A549 (cell line): ENCODE results near the gene NPAS1. TPM values are rescaled to one million over a fixed set of nuclear protein-coding genes. Genes with fewer than 3 reads are reported as not detected.

Source experiments
- ATAC-seq, 2 experiments: fragments of 200-7000 bp in 1 of 2; fragments of >200 bp in 1 of 2; cut with Nextera tagmentation in 1 of 2; cut with Tn5 transposase in 1 of 2; 3 replicates each; pipeline versions ENCODE4 v1.8.0 to v1.9.1; 2018 to 2020; ENCODE audit warnings: mild to moderate bottlenecking in 1 of 2, moderate library complexity in 1 of 2
- CTCF ChIA-PET: fragments of 300-600 bp; sonication (Branson Sonifier 250); formaldehyde crosslinking; extraction: SDS; loops from one replicate; lab custom pipeline; 2021; ENCODE audit warnings: antibody characterized with exemption, inconsistent platforms; lab: Yijun Ruan, JAX
- POLR2A ChIA-PET: fragments of 350-600 bp; formaldehyde crosslinking; extraction: SDS; loops from one replicate; lab custom pipeline; 2021; ENCODE audit warnings: antibody characterized with exemption, inconsistent platforms; lab: Yijun Ruan, JAX
- DNase-seq, 2 experiments: peaks; one replicate each; pipeline versions ENCODE4 v3.0.0 to v3.0.0-alpha.2; 2011 to 2016; ENCODE audit warnings: low read depth in 1 of 2, low spot score in 1 of 2
- FAIRE-seq: peaks from 2 replicates; lab custom pipeline; 2011; peaks lifted over from hg19 to GRCh38; lab: Jason Lieb, UNC
- H3K27ac ChIP-seq, 2 experiments: fragments of >200 bp; sonication (Bioruptor Twin); formaldehyde crosslinking; 3 replicates each; pipeline ENCODE4 v1.5.1; 2016 to 2017
- H3K4me1 ChIP-seq: fragments of >200 bp; sonication (Bioruptor Twin); formaldehyde crosslinking; 3 replicates; pipeline ENCODE4 v1.6.1; 2016
- H3K4me2 ChIP-seq: fragments of >200 bp; sonication (Bioruptor Twin); formaldehyde crosslinking; 3 replicates; pipeline ENCODE4 v1.6.1; 2016
- H3K4me3 ChIP-seq: fragments of >200 bp; sonication (Bioruptor Twin); formaldehyde crosslinking; 3 replicates; pipeline ENCODE4 v1.5.1; 2016
- H3K9me3 ChIP-seq: fragments of >200 bp; sonication (Bioruptor Twin); formaldehyde crosslinking; 3 replicates; pipeline ENCODE4 v1.6.1; 2016
- CBX2 ChIP-seq: fragments of 200-600 bp; sonication (generic); IDR thresholded peaks from 2 replicates; pipeline ENCODE4 v1.6.1; 2016; ENCODE audit warnings: low read depth, mild to moderate bottlenecking, borderline replicate concordance
- CHD2 ChIP-seq: fragments of 150-350 bp; IDR thresholded peaks from 2 replicates; pipeline ENCODE4 v1.6.1; 2014; ENCODE audit warnings: low read length; ENCODE audit not compliant: partially characterized antibody
- CHD4 ChIP-seq: fragments of 200-600 bp; sonication (generic); IDR thresholded peaks from 2 replicates; pipeline ENCODE4 v1.6.1; 2016; ENCODE audit warnings: antibody characterized with exemption, mild to moderate bottlenecking, borderline replicate concordance
- EHF ChIP-seq: fragments of 250-450 bp; sonication (Bioruptor Pico); IDR thresholded peaks from 2 replicates; pipeline ENCODE4 v1.5.0; 2020; ENCODE audit warnings: mild to moderate bottlenecking
- EHMT2 ChIP-seq: fragments of 200-600 bp; sonication (generic); IDR thresholded peaks from 2 replicates; pipeline ENCODE4 v1.6.1; 2016; ENCODE audit warnings: antibody characterized with exemption, low read depth, mild to moderate bottlenecking, moderate library complexity
- EP300 ChIP-seq, 2 experiments: fragments of >200 bp; sonication (Bioruptor Twin); formaldehyde crosslinking; IDR thresholded peaks; 2 replicates in 1 of 2; 3 replicates in 1 of 2; pipeline ENCODE4 v1.6.1; 2016 to 2017
- FOSB ChIP-seq: fragments of 250-450 bp; sonication (Bioruptor Pico); IDR thresholded peaks from 2 replicates; pipeline ENCODE4 v1.5.0; 2020; ENCODE audit warnings: mild to moderate bottlenecking, moderate library complexity
- FOXS1 ChIP-seq: fragments of 250-450 bp; sonication (Bioruptor Pico); IDR thresholded peaks from 2 replicates; pipeline ENCODE4 v1.5.0; 2020; ENCODE audit warnings: mild to moderate bottlenecking, moderate library complexity
- GATA3 ChIP-seq: IDR thresholded peaks from 2 replicates; pipeline ENCODE4 v1.6.1; 2012; ENCODE audit warnings: borderline replicate concordance
- HOXB13 ChIP-seq: fragments of 250-450 bp; sonication (Bioruptor Pico); IDR thresholded peaks from 2 replicates; pipeline ENCODE4 v1.5.0; 2020; ENCODE audit warnings: low read depth, mild to moderate bottlenecking, moderate library complexity
- JUN ChIP-seq, 2 experiments: fragments of >200 bp; sonication (Bioruptor Twin); formaldehyde crosslinking; IDR thresholded peaks; 2 replicates in 1 of 2; 3 replicates in 1 of 2; pipeline ENCODE4 v1.6.1; 2016 to 2017
- JUNB ChIP-seq: fragments of >200 bp; sonication (Bioruptor Twin); formaldehyde crosslinking; IDR thresholded peaks from 2 replicates; pipeline ENCODE4 v1.6.1; 2016
- KDM5A ChIP-seq: fragments of 200-600 bp; sonication (generic); IDR thresholded peaks from 2 replicates; pipeline ENCODE4 v1.6.1; 2016; ENCODE audit warnings: antibody characterized with exemption, mild to moderate bottlenecking
- MAFK ChIP-seq: fragments of 450-650 bp; IDR thresholded peaks from 2 replicates; pipeline ENCODE4 v1.6.1; 2014; ENCODE audit not compliant: partially characterized antibody
- MYC ChIP-seq: IDR thresholded peaks from 2 replicates; pipeline ENCODE4 v1.6.1; 2012; ENCODE audit warnings: mild to moderate bottlenecking, inconsistent platforms, low read length, improper control_type of control experiment, borderline replicate concordance
- NFE2L2 ChIP-seq: fragments of 150-350 bp; conservative IDR thresholded peaks from 2 replicates; pipeline ENCODE4 v1.6.1; 2014; ENCODE audit warnings: low read length
- NPAS2 ChIP-seq: fragments of 250-450 bp; sonication (Bioruptor Pico); IDR thresholded peaks from 2 replicates; pipeline ENCODE4 v1.8.0; 2022; ENCODE audit warnings: mild to moderate bottlenecking, moderate library complexity, borderline replicate concordance
- PBX3 ChIP-seq: IDR thresholded peaks from 2 replicates; pipeline ENCODE4 v1.6.1; 2012
- PHF8 ChIP-seq: fragments of 200-600 bp; sonication (generic); IDR thresholded peaks from 2 replicates; pipeline ENCODE4 v1.6.1; 2016; ENCODE audit warnings: low read depth, mild to moderate bottlenecking, antibody characterized with exemption, moderate library complexity, borderline replicate concordance
- POLR2A ChIP-seq: IDR thresholded peaks from 2 replicates; pipeline ENCODE4 v1.6.1; 2012; ENCODE audit warnings: mild to moderate bottlenecking, low read length
- POLR2AphosphoS2 ChIP-seq: conservative IDR thresholded peaks from 2 replicates; pipeline ENCODE4 v1.6.1; 2012; ENCODE audit warnings: low read length, improper control_type of control experiment, inconsistent platforms
- RCOR1 ChIP-seq: fragments of 150-350 bp; IDR thresholded peaks from 2 replicates; pipeline ENCODE4 v1.6.1; 2014; ENCODE audit warnings: antibody characterized with exemption, low read length, low read depth
- RNF2 ChIP-seq: fragments of 200-600 bp; sonication (generic); IDR thresholded peaks from 2 replicates; pipeline ENCODE4 v1.6.1; 2016; ENCODE audit warnings: low read depth, mild to moderate bottlenecking, antibody characterized with exemption, moderate library complexity, borderline replicate concordance
- SMC3 ChIP-seq: fragments of >200 bp; sonication (Bioruptor Twin); formaldehyde crosslinking; IDR thresholded peaks from 3 replicates; pipeline ENCODE4 v1.6.1; 2018; ENCODE audit warnings: inconsistent platforms
- ZFP36 ChIP-seq: fragments of 450-650 bp; IDR thresholded peaks from 2 replicates; pipeline ENCODE4 v1.6.1; 2014; ENCODE audit warnings: borderline replicate concordance; ENCODE audit not compliant: partially characterized antibody
- ZNF302 ChIP-seq: fragments of 250-450 bp; sonication (Bioruptor Pico); IDR thresholded peaks from 2 replicates; pipeline ENCODE4 v1.9.0; 2021; ENCODE audit warnings: inconsistent platforms, mild to moderate bottlenecking, moderate library complexity
- ZSCAN20 ChIP-seq: fragments of 250-450 bp; sonication (Bioruptor Pico); IDR thresholded peaks from 2 replicates; pipeline ENCODE4 v1.8.0; 2022; ENCODE audit warnings: mild to moderate bottlenecking, moderate library complexity
- WGBS: methylation state at CpG from one replicate; pipeline ENCODE4 v1.1.6; 2017; ENCODE audit errors: missing lambda C conversion rate; 5-methylcytosine and 5-hydroxymethylcytosine counted together
- polyA plus RNA-seq, 4 experiments: library from polyadenylated mRNA; depleted of rRNA in 3 of 4; stranded (reverse); fragments of >200 nt; fragmentation: RNase III in 1 of 4; extraction: RNeasy Plus Mini Kit Qiagen cat#74134 plus additional on column Dnase treatment in 1 of 4; gene quantifications; 2 replicates in 3 of 4; 3 replicates in 1 of 4; pipeline ENCODE4 v1.2.3, GENCODE V29; 2011 to 2017
- TF ChIP-seq, protein P1 (sequence below): fragments of 450-650 bp; IDR thresholded peaks from 2 replicates; pipeline ENCODE4 v1.6.1; 2014; ENCODE audit warnings: antibody characterized with exemption
- TF ChIP-seq, protein P2 (sequence below): fragments of >200 bp; sonication (Bioruptor Twin); formaldehyde crosslinking; IDR thresholded peaks from 2 replicates; pipeline ENCODE4 v1.6.1; 2016

Gene NPAS1
- polyA plus RNA-seq, 2 of the 4 experiments (the other 2 are of a cell fraction) = 1.5 to 2.3 TPM

DNA sequence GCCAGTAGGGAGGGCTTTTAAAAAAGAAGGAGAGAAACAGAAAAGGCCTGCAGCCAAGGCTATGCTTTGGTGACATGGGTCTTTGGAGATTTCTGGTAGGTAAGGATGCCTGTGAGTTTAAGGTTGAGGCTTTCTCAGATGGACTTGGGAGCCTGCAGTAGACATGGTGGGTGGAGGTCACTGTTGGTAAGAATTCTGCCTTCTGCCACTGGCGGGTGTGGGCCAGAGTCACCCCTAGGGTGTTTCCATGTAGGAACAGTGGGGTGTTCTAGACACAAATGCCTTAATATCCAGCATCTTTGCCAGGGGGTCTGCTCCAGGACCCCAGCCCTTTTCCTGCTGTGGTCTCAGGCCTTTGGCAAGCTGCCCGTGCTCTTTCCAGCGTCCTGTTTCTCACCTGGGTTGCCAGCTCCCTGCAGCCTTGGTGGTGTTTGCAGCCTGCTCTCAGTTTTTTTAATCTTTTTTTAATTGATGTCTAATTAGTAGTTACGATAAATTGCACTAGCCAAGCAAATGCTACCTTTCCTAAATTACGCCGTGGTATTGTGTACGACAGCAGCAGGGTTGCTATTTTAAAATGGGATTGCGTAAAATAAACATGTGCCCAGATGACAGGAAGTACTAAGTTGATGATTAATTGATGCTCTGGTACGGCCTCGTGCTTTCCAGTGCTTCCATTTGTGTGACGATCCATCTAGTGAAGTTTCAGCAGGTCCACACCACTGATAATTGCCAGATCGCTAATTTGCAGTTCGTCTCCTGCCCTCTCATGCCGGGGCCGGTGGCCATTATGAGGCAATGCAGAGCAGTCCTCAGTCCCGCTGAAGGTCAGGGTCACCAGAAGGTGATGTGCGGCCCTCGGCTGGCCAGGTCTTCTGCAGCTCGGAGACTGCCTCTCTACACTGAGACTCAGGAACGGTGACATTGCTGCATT is 35.3 kb upstream of the NPAS1 start (continued):
- TF ChIP-seq, protein P1, sequence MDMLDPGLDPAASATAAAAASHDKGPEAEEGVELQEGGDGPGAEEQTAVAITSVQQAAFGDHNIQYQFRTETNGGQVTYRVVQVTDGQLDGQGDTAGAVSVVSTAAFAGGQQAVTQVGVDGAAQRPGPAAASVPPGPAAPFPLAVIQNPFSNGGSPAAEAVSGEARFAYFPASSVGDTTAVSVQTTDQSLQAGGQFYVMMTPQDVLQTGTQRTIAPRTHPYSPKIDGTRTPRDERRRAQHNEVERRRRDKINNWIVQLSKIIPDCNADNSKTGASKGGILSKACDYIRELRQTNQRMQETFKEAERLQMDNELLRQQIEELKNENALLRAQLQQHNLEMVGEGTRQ = peak; percentile 50; the same call in 1 of the 2 replicates
- TF ChIP-seq ZFP36 (peak; percentile 16), NFE2L2 (no peak), JUNB (no peak; the same call in 1 of the 2 replicates), EHF (no peak), KDM5A (no peak), RNF2 (no peak), FOXS1 (peak; percentile 90; the same call in 1 of the 2 replicates), CHD4 (no peak), SMC3 (peak; percentile 50; the same call in 1 of the 3 replicates), EHMT2 (no peak), ZSCAN20 (CRISPR knock-in tag) (no peak), POLR2AphosphoS2 (no peak), RCOR1 (no peak), HOXB13 (CRISPR knock-in tag) (peak; percentile 70; the same call in 1 of the 2 replicates)
- TF ChIP-seq, protein P2, sequence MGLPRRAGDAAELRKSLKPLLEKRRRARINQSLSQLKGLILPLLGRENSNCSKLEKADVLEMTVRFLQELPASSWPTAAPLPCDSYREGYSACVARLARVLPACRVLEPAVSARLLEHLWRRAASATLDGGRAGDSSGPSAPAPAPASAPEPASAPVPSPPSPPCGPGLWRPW = peak; percentile 74

DNA sequence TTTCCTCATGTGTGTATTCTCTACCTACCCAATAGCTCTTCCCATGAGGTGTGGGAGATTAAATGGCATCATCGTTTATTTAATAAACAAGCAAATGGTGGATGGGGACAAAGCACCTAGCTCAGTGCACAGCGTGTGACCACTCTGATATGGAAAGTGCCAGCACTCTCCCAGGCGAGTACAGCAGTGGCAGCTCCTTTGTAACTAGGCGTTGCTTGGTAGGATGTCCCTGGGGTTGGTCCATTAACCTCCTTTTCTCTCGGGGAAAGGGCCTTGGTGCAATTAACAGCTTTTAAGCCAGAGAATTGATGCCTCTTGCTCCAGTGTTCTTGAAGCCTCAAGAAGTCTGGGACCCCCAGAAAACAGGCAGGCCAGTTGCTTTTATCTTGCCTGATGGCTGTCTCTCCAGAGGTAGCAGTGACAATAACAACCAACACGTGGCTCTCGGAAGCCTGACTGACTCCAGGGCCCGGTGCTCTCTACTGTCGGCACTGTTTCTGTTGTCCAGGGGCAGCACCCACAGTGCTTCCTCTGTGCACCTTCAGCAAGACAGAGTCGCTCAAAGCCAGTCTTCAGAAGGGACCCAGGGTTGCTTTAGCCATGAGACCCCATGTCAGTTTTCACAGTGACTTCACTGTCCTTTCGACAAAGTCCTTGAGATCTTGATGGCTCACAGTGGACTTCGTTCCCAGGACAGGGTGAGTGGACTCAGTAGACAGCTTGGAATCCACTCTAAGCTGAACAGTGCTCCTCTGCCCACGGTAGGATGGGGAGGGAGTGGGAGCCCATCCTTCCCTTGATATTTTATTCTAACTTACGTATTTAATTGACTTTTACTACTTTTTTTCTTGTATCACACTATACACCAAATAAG is 33.9 kb upstream of the NPAS1 start:
- Histone ChIP-seq H3K4me3 (no peak overlapping the region), H3K4me2 (peak overlapping the region; percentile 83; the same call in 2 of the 3 replicates), H3K4me1 (peaks cover 41% of the 10 kb centered on the region), H3K27ac (peak overlapping the region; percentile 59 to 75; a peak in 5 of 6 replicates), H3K9me3 (no peaks in the 10 kb centered on the region)
- ATAC-seq = no peak
- DNase-seq = no peak
- WGBS = 93% methylated on average over 14 of the region's 14 CpGs
- TF ChIP-seq PBX3 (no peak), PHF8 (no peak), MAFK (no peak), SMC3 (no peak), ZFP36 (no peak), CBX2 (no peak), MYC (no peak), EHMT2 (no peak), NPAS2 (no peak), EP300 (IDR thresholded peaks at IDR 0.05) (no peak), ZNF302 (no peak), POLR2A (no peak), CHD2 (no peak), GATA3 (no peak), NFE2L2 (no peak), JUN (IDR thresholded peaks at IDR 0.05) (no peak), FOSB (no peak), ZSCAN20 (CRISPR knock-in tag) (no peak)
- ChIA-PET POLR2A (no interaction called here), CTCF (interaction anchor here (0.7 to 16.0 kb wide), 15 partner anchors 9 to 228 kb away, joined by 3 to 339 read pairs (median 4); no protein-coding TSS in a partner anchor)
- no peak for FAIRE-seq
